Right ventricle myocardium inferior (tissue), 1 donor: ENCODE measurements around the gene FLT1. TPM values are rescaled to one million over a fixed set of nuclear protein-coding genes. Genes with fewer than 3 reads are reported as not detected.
A peak's percentile ranks its signal among the peaks of the same experiment; 100 is the strongest.

Experiments
- ATAC-seq: fragments of 200-7000 bp; cut with Tn5 transposase; one replicate; pipeline ENCODE4 v1.9.1; 2020; ENCODE audit warnings: mild to moderate bottlenecking, moderate library complexity
- DNase-seq: peaks from one replicate; pipeline ENCODE4 v3.0.0; 2021; ENCODE audit errors: missing footprints
- intact Hi-C: fragments of 100-400 bp; cut with DNase I; formaldehyde crosslinking; loops from one replicate; pipeline ENCODE4 v1.11.0; 2022
- total RNA-seq: library from RNA; stranded (reverse); fragmentation: NEBNext Ultra II Directional; extraction: Animal tissue kit (Norgen Biotek cat#: 25700); gene quantifications from one replicate; pipeline ENCODE4 v1.2.1, GENCODE V29; 2021
- donor health status: DM: no; HTN: yes; CAD: no; lungs with severe emphysema.

Gene FLT1
- total RNA-seq, 1 donor from 2014 or later: 41.0 TPM

- no peak for DNase-seq
- no peak for ATAC-seq
- intact Hi-C loops: no loop called here
Observed at GRCh38 chr13:28339419-28339818, 155.5 kb downstream of the FLT1 start.

GRCh38 chr13:28338742-28339141 is 156.2 kb downstream of the FLT1 start:
- intact Hi-C loops: no loop called here
- no peak for DNase-seq

GRCh38 chr13:28338006-28338574 is 156.8 kb downstream of the FLT1 start:
- ATAC-seq: peak; percentile 42
- intact Hi-C loops: no loop called here
- no peak for DNase-seq

More at GRCh38 chr13:28338742-28339141, 156.2 kb downstream of the FLT1 start:
- ATAC-seq: no peak

- DNase-seq (no peak), ATAC-seq (peak; percentile 30)
- intact Hi-C loops: no loop called here
Observed at GRCh38 chr13:28337166-28338005, 157.5 kb downstream of the FLT1 start.

- no peak for DNase-seq
- peak; percentile 30 for ATAC-seq
- intact Hi-C loops: no loop called here
Observed at GRCh38 chr13:28336193-28336657, 158.7 kb downstream of the FLT1 start.

- ATAC-seq: no peak
- intact Hi-C loops: no loop called here
- no peak for DNase-seq
Observed at GRCh38 chr13:28333204-28333881, 161.6 kb downstream of the FLT1 start.

- intact Hi-C loops: no loop called here
- DNase-seq (no peak), ATAC-seq (peak; percentile 28)
Observed at GRCh38 chr13:28329395-28330158, 165.4 kb downstream of the FLT1 start.

GRCh38 chr13:28328271-28328607 is 166.7 kb downstream of the FLT1 start:
- ATAC-seq: no peak
- intact Hi-C loops: no loop called here
- DNase-seq: no peak

- DNase-seq (no peak), ATAC-seq (no peak)
- intact Hi-C loops: no loop called here
Observed at GRCh38 chr13:28327373-28328270, 167.3 kb downstream of the FLT1 start.

- intact Hi-C loops: no loop called here
- ATAC-seq (no peak), DNase-seq (no peak)
Observed at GRCh38 chr13:28326056-28326455, 168.9 kb downstream of the FLT1 start.

GRCh38 chr13:28325022-28325421 is 169.9 kb downstream of the FLT1 start:
- DNase-seq (no peak), ATAC-seq (no peak)
- intact Hi-C loops: no loop called here

GRCh38 chr13:28324181-28324789 is 170.6 kb downstream of the FLT1 start:
- DNase-seq: no peak
- intact Hi-C loops: loop anchor here (1.0 to 5.0 kb wide), 3 partner anchors 208 to 333 kb away; partner anchors contain the start of gene POMP
- ATAC-seq: peak; percentile 74

- intact Hi-C loops: loop anchor here (5.0 kb wide), 2 partner anchors 210 to 335 kb away; partner anchors contain the start of gene POMP
- ATAC-seq: no peak
- DNase-seq: no peak
Observed at GRCh38 chr13:28322256-28322905, 172.5 kb downstream of the FLT1 start.

GRCh38 chr13:28321756-28322155 is 173.2 kb downstream of the FLT1 start:
- DNase-seq (no peak), ATAC-seq (no peak)
- intact Hi-C loops: loop anchor here (5.0 kb wide), 2 partner anchors 211 to 336 kb away; partner anchors contain the start of gene POMP

GRCh38 chr13:28320884-28321574 is 173.9 kb downstream of the FLT1 start:
- no peak for DNase-seq
- ATAC-seq: no peak
- intact Hi-C loops: loop anchor here (5.0 kb wide), 2 partner anchors 211 to 336 kb away; partner anchors contain the start of gene POMP

GRCh38 chr13:28320209-28320608 is 174.7 kb downstream of the FLT1 start:
- DNase-seq (no peak), ATAC-seq (no peak)
- intact Hi-C loops: loop anchor here (5.0 kb wide), 2 partner anchors 212 to 337 kb away; partner anchors contain the start of gene POMP
